Neural cell (in vitro differentiated cells): Measurements from ENCODE around the gene HSD17B8. TPM values are rescaled to one million over a fixed set of nuclear protein-coding genes. Genes with fewer than 3 reads are reported as not detected.

Source experiments
- H2AFZ ChIP-seq: fragments of 200-600, 300-800 bp; sonication (generic), shearing (Covaris generic); 2 replicates; pipeline ENCODE4 v1.6.0; 2014; ENCODE audit warnings: low read depth, mild to moderate bottlenecking, antibody characterized with exemption, low read length, moderate library complexity
- H3F3A ChIP-seq: fragments of 200-600 bp; shearing (Covaris generic); 2 replicates; pipeline ENCODE4 v1.6.1; 2016; ENCODE audit warnings: mild to moderate bottlenecking, moderate library complexity, mixed read lengths, antibody characterized with exemption, low read length; ENCODE audit not compliant: insufficient read depth, poor library complexity, severe bottlenecking
- H3K27ac ChIP-seq: fragments of 200-600, 300-800 bp; sonication (generic), shearing (Covaris generic); 2 replicates; pipeline ENCODE4 v1.5.1; 2014; ENCODE audit warnings: mild to moderate bottlenecking, low read length, moderate library complexity
- H3K27me3 ChIP-seq: fragments of 300-800, 200-600 bp; sonication (generic), shearing (Covaris generic); 2 replicates; pipeline ENCODE4 v1.6.0; 2014; ENCODE audit warnings: mild to moderate bottlenecking, low read depth, low read length, moderate library complexity; ENCODE audit not compliant: insufficient read depth
- H3K36me3 ChIP-seq: fragments of 300-800, 200-600 bp; sonication (generic), shearing (Covaris generic); 2 replicates; pipeline ENCODE4 v1.5.1; 2014; ENCODE audit warnings: mild to moderate bottlenecking, antibody characterized with exemption, low read length, moderate library complexity; ENCODE audit not compliant: insufficient read depth
- H3K4me2 ChIP-seq: fragments of 300-800, 200-600 bp; sonication (generic), shearing (Covaris generic); 2 replicates; pipeline ENCODE4 v1.6.0; 2014; ENCODE audit warnings: mild to moderate bottlenecking, low read length
- H3K4me3 ChIP-seq: fragments of 300-800, 200-600 bp; sonication (generic), shearing (Covaris generic); 2 replicates; pipeline ENCODE4 v1.5.1; 2014; ENCODE audit warnings: mild to moderate bottlenecking, low read length, moderate library complexity
- H3K79me2 ChIP-seq: fragments of 200-600 bp; shearing (Covaris generic); replicated peaks from 2 replicates; pipeline ENCODE4 v1.6.0; 2014; ENCODE audit warnings: mild to moderate bottlenecking, low read length, moderate library complexity; ENCODE audit not compliant: insufficient read depth
- H3K9ac ChIP-seq: fragments of 300-800, 200-600 bp; sonication (generic), shearing (Covaris generic); 2 replicates; pipeline ENCODE4 v1.6.1; 2016; ENCODE audit warnings: mild to moderate bottlenecking, low read length, mixed read lengths
- H3K9me2 ChIP-seq: fragments of 200-600 bp; shearing (Covaris generic); 2 replicates; pipeline ENCODE4 v1.6.1; 2016; ENCODE audit warnings: mild to moderate bottlenecking, low read length, mixed read lengths; ENCODE audit not compliant: insufficient read depth
- H3K9me3 ChIP-seq: fragments of 200-600, 300-800 bp; sonication (generic), shearing (Covaris generic); 2 replicates; pipeline ENCODE4 v1.6.1; 2016; ENCODE audit warnings: mild to moderate bottlenecking, mixed run types, low read length, moderate library complexity, mixed read lengths
- H4K20me1 ChIP-seq: fragments of 200-600 bp; shearing (Covaris generic); 2 replicates; pipeline ENCODE4 v1.6.1; 2016; ENCODE audit warnings: mild to moderate bottlenecking, mixed run types; ENCODE audit not compliant: insufficient read depth
- EP300 ChIP-seq: fragments of 450-650 bp; conservative IDR thresholded peaks from 2 replicates; pipeline ENCODE4 v1.6.1; 2014; ENCODE audit warnings: antibody characterized with exemption, mild to moderate bottlenecking, moderate library complexity; ENCODE audit not compliant: poor library complexity, severe bottlenecking
- MXI1 ChIP-seq: fragments of 450-650 bp; conservative IDR thresholded peaks from 2 replicates; pipeline ENCODE4 v1.6.1; 2014; ENCODE audit warnings: antibody characterized with exemption, mild to moderate bottlenecking; ENCODE audit not compliant: poor library complexity, severe bottlenecking
- POLR2AphosphoS5 ChIP-seq: IDR thresholded peaks from 2 replicates; pipeline ENCODE4 v1.6.1; 2012
- RAD21 ChIP-seq: fragments of 450-650 bp; conservative IDR thresholded peaks from 2 replicates; pipeline ENCODE4 v1.6.1; 2014; ENCODE audit warnings: antibody characterized with exemption, mild to moderate bottlenecking, moderate library complexity
- REST ChIP-seq: IDR thresholded peaks from 2 replicates; pipeline ENCODE4 v1.6.1; 2012; ENCODE audit warnings: borderline replicate concordance
- polyA plus RNA-seq: library from polyadenylated mRNA; depleted of rRNA; stranded (reverse); fragments of >200 nt; gene quantifications from 2 replicates; pipeline ENCODE4 v1.2.3, GENCODE V29; 2014
- small RNA-seq, 3 experiments: library from RNA; depleted of rRNA; stranded (forward); fragments of <200 nt; gene quantifications; one replicate each; pipeline ENCODE3, GENCODE V24; 2012

Gene HSD17B8
- polyA plus RNA-seq, 1 donor from 2014 or later = 7.3 TPM

- Histone ChIP-seq H3K4me3 (no peak overlapping the region), H4K20me1 (no peaks in the 10 kb centered on the region), H3K9me3 (no peaks in the 10 kb centered on the region), H2AFZ (no peak overlapping the region), H3K9ac (no peak overlapping the region), H3K79me2 (no peaks in the 10 kb centered on the region), H3K27ac (no peak overlapping the region), H3K36me3 (no peaks in the 10 kb centered on the region), H3K27me3 (no peaks in the 10 kb centered on the region), H3F3A (peaks cover 5% of the 10 kb centered on the region), H3K9me2 (no peaks in the 10 kb centered on the region), H3K4me2 (no peak overlapping the region)
- no peak for TF ChIP-seq POLR2AphosphoS5
- no peak for TF ChIP-seq EP300
- TF ChIP-seq MXI1 = no peak
- no peak for TF ChIP-seq RAD21
- no peak for TF ChIP-seq REST
Measured at GRCh38 chr6:33252759-33253158, 48.3 kb downstream of the HSD17B8 start.

GRCh38 chr6:33254591-33254990 lies 50.1 kb downstream of the HSD17B8 start:
- no peak overlapping the region for H2AFZ ChIP-seq
- H3K9me2 ChIP-seq = no peaks in the 10 kb centered on the region
- no peaks in the 10 kb centered on the region for H3K36me3 ChIP-seq
- H3K9me3 ChIP-seq = no peaks in the 10 kb centered on the region
- no peak for TF ChIP-seq POLR2AphosphoS5
- no peak overlapping the region for H3K4me2 ChIP-seq
- H3K4me3 ChIP-seq = no peak overlapping the region
- no peaks in the 10 kb centered on the region for H3F3A ChIP-seq
- no peaks in the 10 kb centered on the region for H3K79me2 ChIP-seq
- no peak overlapping the region for H3K9ac ChIP-seq
- no peaks in the 10 kb centered on the region for H3K27me3 ChIP-seq
- H4K20me1 ChIP-seq = no peaks in the 10 kb centered on the region
- no peak overlapping the region for H3K27ac ChIP-seq

Small RNA genes within 50 kb of the gene (small RNA-seq; reads per million reads assigned to genes)
- gene MIR219A1 (531 to 1,338 (median 982) reads per million in 3 experiments), gene RNY4P10 (0.07 to 0.65 (median 0.16) reads per million in 3 experiments)

Other genes with a start within 250 kb of the HSD17B8 start
- 102 and 107 TPM in 2 replicates for gene BRD2, start 236.1 kb upstream of the HSD17B8 start, polyA plus RNA-seq
- gene HLA-DOA, start 195.1 kb upstream of the HSD17B8 start, polyA plus RNA-seq = 0.07 TPM in 1 of 2 replicates, not detected in the other
- gene HLA-DPA1, start 131.0 kb upstream of the HSD17B8 start, polyA plus RNA-seq = not detected in 2 replicates
- gene HLA-DPB1, start 128.7 kb upstream of the HSD17B8 start, polyA plus RNA-seq = 2.3 TPM in 1 of 2 replicates, not detected in the other
- gene COL11A2, start 12.2 kb upstream of the HSD17B8 start, polyA plus RNA-seq = 9.8 and 20.2 TPM in 2 replicates
- gene RXRB, start 4.0 kb upstream of the HSD17B8 start, polyA plus RNA-seq = 60.7 and 71.2 TPM in 2 replicates
- 99.8 and 120 TPM in 2 replicates for gene SLC39A7, start 3.8 kb upstream of the HSD17B8 start, polyA plus RNA-seq
- gene RING1, start 3.8 kb downstream of the HSD17B8 start, polyA plus RNA-seq = 107 and 121 TPM in 2 replicates
- gene VPS52, start 67.2 kb downstream of the HSD17B8 start, polyA plus RNA-seq = 29.1 and 34.6 TPM in 2 replicates
- 1,894 and 2,078 TPM in 2 replicates for gene RPS18, start 67.4 kb downstream of the HSD17B8 start, polyA plus RNA-seq
- 2.5 and 7.0 TPM in 2 replicates for gene B3GALT4, start 72.5 kb downstream of the HSD17B8 start, polyA plus RNA-seq
- 62.5 and 73.2 TPM in 2 replicates for gene WDR46, start 84.6 kb downstream of the HSD17B8 start, polyA plus RNA-seq
- 97.8 and 109 TPM in 2 replicates for gene PFDN6, start 84.9 kb downstream of the HSD17B8 start, polyA plus RNA-seq
- gene RGL2, start 94.3 kb downstream of the HSD17B8 start, polyA plus RNA-seq = 120 and 141 TPM in 2 replicates
- gene TAPBP, start 109.4 kb downstream of the HSD17B8 start, polyA plus RNA-seq = 1.2 and 5.5 TPM in 2 replicates
- 16.5 and 30.0 TPM in 2 replicates for gene ZBTB22, start 113.1 kb downstream of the HSD17B8 start, polyA plus RNA-seq
- gene DAXX, start 118.3 kb downstream of the HSD17B8 start, polyA plus RNA-seq = 39.3 and 66.0 TPM in 2 replicates
- gene KIFC1, start 187.2 kb downstream of the HSD17B8 start, polyA plus RNA-seq = 0.52 and 2.1 TPM in 2 replicates
- gene PHF1, start 206.4 kb downstream of the HSD17B8 start, polyA plus RNA-seq = 102 and 112 TPM in 2 replicates
- 341 and 343 TPM in 2 replicates for gene CUTA, start 213.5 kb downstream of the HSD17B8 start, polyA plus RNA-seq
- gene SYNGAP1, start 215.4 kb downstream of the HSD17B8 start, polyA plus RNA-seq = 4.3 and 5.9 TPM in 2 replicates
- 6.8 and 7.7 TPM in 2 replicates for gene ZBTB9, start 249.9 kb downstream of the HSD17B8 start, polyA plus RNA-seq